ENCODE measurements around the gene AQP6.

The AQP6 gene

GRCh38 chr12:49942921-49943624 lies 29.7 kb upstream of the AQP6 start:
- no peak for DNase-seq (ENCODE audit: low read depth, low spot score)

GRCh38 chr12:49943625-49943960 lies 29.2 kb upstream of the AQP6 start:
- no peak for DNase-seq (ENCODE audit: low read depth, low spot score)

GRCh38 chr12:49944046-49944445 lies 28.7 kb upstream of the AQP6 start:
- DNase-seq (ENCODE audit: low read depth, low spot score), result no peak

- no peak for DNase-seq (ENCODE audit: low read depth, low spot score)
Observed at GRCh38 chr12:49944718-49945117, 28.0 kb upstream of the AQP6 start.

DNA sequence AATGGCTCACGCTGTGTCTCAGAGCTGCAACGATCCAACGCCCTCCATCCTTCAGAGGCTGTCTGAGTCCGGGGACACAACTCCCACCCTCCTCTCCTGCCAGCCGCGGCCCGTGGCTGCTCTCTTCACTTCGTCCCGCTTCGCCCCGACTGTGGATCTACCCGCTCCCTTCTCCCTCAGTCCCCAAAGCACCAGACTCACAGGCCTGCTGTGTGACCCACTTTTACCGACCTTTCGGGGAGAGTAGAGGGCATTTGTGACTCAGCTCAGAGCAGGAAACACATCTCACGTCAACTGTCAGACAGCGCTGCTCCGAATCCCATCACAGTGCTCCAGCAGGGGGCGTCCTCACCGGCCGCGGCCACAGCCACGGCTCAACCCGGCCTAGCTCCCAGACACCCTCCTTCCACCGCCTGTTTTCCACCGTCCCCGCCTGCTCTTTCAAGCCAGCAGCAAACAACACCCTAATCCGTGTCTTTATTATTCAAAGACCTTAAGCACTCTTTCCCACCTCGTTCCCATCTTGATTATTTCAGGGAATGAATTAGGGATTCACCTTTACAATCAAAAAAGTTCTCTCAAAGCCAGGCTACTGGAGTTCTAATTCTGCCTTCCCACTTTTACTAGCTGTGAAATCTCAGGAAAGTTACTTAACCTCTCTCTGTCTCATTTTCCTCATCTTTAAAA lies 27.2 kb upstream of the AQP6 start:
- DNase-seq (ENCODE audit: low read depth, low spot score), result peak; percentile 63

- no peak for DNase-seq (ENCODE audit: low read depth, low spot score)
Observed at GRCh38 chr12:49946086-49946485, 26.7 kb upstream of the AQP6 start.

- DNase-seq (ENCODE audit: low read depth, low spot score), result no peak
Observed at GRCh38 chr12:49946497-49946896, 26.2 kb upstream of the AQP6 start.

DNA sequence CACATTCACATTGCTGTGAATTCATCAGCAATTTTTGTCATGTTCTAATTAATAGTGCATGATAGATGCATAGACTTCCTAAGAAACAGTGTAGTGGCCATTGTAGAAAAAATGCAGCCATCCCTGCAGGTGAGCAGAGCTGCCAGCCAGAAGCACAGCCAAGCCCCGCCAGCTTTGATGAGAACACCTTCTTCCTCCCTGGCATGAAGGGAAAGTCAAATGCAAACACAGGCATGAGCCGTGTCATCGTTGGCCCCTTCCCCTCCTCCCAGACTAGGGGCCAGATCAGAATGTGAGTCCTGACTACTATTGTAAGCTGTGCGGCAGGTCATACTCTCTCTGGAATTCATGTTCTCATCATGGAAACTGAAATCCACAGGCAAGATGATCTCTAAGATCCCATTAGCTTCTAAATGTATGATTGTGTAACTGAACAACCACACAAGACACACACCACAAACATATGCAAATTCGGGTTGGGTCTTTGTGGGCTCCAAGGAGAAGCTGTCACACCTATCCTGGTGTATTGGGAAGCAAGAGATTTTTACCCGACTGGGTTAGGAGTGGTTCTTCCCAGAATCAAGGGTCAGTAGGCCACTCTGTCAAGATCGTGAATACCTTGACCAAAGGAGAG lies 25.0 kb upstream of the AQP6 start:
- DNase-seq (ENCODE audit: low read depth, low spot score), result no peak

- DNase-seq (ENCODE audit: low read depth, low spot score), result no peak
Observed at GRCh38 chr12:49948866-49949845, 23.6 kb upstream of the AQP6 start.

DNA sequence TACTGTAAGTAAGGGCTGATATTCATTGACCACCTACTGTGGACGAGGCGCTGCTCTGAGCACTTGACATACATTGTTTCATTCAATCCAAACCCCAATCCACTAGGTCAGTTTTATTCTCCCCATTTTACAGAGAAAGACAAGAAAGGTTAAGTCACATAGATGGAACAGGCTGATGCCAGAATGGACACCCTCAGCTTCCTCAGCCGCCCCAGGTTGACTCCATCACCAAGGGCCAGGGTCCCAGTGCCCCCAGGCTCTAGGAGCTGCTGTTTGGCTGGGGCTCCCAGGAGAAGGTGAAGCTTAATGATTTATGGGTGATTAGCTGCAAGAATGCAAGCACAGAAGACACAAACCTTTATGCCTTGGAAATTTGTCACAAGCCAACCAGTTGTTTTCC lies 22.9 kb upstream of the AQP6 start:
- DNase-seq (ENCODE audit: low read depth, low spot score), result no peak

DNA sequence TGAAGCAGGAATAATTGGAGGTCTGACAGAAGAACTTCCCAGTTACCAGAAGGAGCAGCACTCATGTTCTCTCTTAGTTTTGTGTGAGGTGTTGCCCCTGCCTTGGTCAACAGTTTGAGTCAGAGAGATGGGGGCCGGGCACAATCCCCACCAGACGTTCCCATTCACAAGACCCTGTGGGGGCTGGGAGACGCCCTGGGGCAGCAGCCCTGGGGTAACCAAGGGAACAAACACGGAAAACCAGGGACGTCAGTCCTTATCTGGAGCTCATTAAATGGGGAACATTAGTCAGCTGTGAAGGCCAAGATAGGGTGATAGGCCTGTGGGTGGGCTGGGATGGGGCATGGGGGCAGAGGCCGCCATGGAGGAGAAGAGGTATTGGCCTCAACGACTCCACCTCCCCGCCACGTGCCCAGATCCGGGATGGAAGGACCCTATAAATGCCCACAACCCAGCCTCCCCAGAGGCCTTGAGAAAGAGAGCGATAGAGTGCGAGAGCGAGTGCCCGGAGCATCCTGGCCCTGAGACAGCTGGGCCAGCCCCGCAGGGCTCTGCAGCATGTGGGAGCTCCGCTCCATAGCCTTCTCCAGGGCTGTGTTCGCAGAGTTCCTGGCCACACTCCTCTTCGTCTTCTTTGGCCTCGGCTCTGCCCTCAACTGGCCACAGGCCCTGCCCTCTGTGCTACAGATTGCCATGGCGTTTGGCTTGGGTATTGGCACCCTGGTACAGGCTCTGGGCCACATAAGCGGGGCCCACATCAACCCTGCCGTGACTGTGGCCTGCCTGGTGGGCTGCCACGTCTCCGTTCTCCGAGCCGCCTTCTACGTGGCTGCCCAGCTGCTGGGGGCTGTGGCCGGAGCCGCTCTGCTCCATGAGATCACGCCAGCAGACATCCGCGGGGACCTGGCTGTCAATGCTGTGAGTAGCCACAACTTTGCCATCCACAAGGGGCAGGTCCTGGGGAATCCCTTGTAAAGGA lies 22.2 kb upstream of the AQP6 start, which contains the start of gene AQP2:
TSS of gene AQP2 (plus strand) at position 465 of the 979 bp plus-strand sequence. CDS start at position 559, 94 bp downstream.
- no peak for DNase-seq (ENCODE audit: low read depth, low spot score)

- DNase-seq (ENCODE audit: low read depth, low spot score), result no peak
Observed at GRCh38 chr12:49951411-49952240, 21.1 kb upstream of the AQP6 start.

GRCh38 chr12:49952391-49953055 lies 20.2 kb upstream of the AQP6 start:
- no peak for DNase-seq (ENCODE audit: low read depth, low spot score)

GRCh38 chr12:49953151-49953550 lies 19.6 kb upstream of the AQP6 start:
- DNase-seq (ENCODE audit: low read depth, low spot score), result no peak

DNA sequence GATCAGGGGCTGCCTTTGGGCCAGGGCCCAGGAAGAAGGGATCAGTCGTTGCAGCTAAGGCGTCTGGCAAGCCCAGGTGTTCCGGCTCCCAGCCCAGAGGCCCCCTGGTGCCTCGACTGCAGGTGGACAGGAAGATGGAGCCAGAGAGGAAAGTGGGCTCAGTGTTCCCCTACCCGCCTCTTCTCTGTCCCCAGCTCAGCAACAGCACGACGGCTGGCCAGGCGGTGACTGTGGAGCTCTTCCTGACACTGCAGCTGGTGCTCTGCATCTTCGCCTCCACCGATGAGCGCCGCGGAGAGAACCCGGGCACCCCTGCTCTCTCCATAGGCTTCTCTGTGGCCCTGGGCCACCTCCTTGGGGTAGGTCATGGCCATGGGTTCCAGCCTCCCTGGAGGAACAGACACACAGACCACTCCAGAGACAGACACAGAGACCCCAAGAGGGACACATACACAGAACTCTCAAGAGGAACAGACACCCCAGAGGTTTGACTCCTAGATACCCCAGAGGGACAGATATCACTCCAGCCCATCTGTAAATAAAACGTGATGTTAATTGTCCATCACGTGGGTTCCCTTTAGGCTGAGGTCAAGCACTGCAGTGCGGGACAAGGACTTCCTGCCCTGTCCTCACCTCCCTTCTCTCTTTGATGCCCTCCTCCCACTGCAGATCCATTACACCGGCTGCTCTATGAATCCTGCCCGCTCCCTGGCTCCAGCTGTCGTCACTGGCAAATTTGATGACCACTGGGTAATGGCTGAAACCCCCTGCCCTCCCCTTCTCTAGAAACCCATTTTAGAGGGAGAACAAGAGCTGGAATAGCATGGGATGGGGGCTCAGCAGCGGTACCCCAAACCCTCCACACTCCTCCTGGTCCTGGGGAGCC lies 18.5 kb upstream of the AQP6 start:
- DNase-seq (ENCODE audit: low read depth, low spot score), result no peak

DNA sequence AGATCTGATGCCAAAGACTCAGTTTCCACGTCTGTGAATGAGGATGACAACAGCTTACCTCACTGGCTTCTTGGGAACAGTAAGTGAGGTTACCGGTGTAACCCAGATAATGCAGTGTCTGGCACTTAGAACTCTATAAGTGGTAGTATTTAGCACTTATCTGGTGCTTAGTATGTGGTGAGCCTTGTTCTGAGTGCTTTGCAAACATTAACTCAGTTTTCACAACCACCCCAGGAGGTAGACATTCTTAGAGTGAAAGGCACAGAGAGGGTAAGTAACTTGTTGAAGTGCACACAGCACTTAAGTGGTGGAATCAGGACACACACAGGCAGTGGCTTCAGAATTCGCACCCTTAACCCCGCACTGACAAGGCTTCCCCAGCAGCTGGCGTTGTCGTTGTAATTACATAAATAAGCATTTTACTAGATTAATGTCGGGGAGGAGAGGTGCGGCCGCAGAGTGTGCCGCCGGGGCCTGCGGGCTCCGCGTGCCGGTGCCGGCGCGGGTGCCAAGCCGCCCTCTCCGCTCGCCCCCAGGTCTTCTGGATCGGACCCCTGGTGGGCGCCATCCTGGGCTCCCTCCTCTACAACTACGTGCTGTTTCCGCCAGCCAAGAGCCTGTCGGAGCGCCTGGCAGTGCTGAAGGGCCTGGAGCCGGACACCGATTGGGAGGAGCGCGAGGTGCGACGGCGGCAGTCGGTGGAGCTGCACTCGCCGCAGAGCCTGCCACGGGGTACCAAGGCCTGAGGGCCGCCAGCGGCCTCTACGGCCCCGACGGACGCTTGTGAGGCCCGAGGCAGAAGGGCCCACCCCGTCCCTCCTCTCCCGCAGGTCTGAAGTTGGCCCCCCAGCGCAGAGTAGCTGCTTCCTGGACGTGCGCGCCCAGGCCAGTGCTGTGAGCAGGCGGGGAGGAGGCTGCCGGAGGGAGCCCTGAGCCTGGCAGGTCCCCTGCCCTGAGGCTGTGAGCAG lies 17.6 kb upstream of the AQP6 start:
- no peak for DNase-seq (ENCODE audit: low read depth, low spot score)
